Measurements from ENCODE around the gene CP.
"Not testable (repeated sequence)": the region's sequence is repeated elsewhere in the genome, so short reads cannot be mapped to it uniquely, and the experiment has no call there.

CP gene

GRCh38 chr3:149226776-149227175, 5.1 kb upstream of the CP start:
- DNase-seq: no peak

GRCh38 chr3:149224736-149225594, 3.3 kb upstream of the CP start:
- peak; percentile 30 for DNase-seq

GRCh38 chr3:149223461-149223820, 1.8 kb upstream of the CP start:
- no peak for DNase-seq

- not testable (repeated sequence) for DNase-seq
These were observed 2.1 kb downstream of the CP start for GRCh38 chr3:149219380-149220121.

GRCh38 chr3:149217347-149217746, 4.3 kb downstream of the CP start:
- no peak for DNase-seq

- DNase-seq: no peak
These were observed 5.3 kb downstream of the CP start for GRCh38 chr3:149216193-149216869.

- no peak for DNase-seq
These were observed 6.1 kb downstream of the CP start for GRCh38 chr3:149215515-149215914.

- DNase-seq: no peak
These were observed 6.9 kb downstream of the CP start for GRCh38 chr3:149214702-149215101.

- no peak for DNase-seq
These were observed 9.2 kb downstream of the CP start for GRCh38 chr3:149212386-149212785.

GRCh38 chr3:149209431-149209830, 12.2 kb downstream of the CP start:
- no peak for DNase-seq

GRCh38 chr3:149207475-149207874, 14.2 kb downstream of the CP start:
- DNase-seq: no peak

- DNase-seq: no peak
These were observed 17.1 kb downstream of the CP start for GRCh38 chr3:149204390-149204991.

GRCh38 chr3:149203758-149204157, 17.9 kb downstream of the CP start:
- no peak for DNase-seq

- DNase-seq: no peak
These were observed 22.2 kb downstream of the CP start for GRCh38 chr3:149199474-149199873.

GRCh38 chr3:149198611-149199010, 23.0 kb downstream of the CP start:
- no peak for DNase-seq

GRCh38 chr3:149197669-149198068, 24.0 kb downstream of the CP start:
- no peak for DNase-seq

- DNase-seq: not testable (repeated sequence)
These were observed 24.6 kb downstream of the CP start for GRCh38 chr3:149196805-149197592.

- no peak for DNase-seq
These were observed 26.4 kb downstream of the CP start for GRCh38 chr3:149195221-149195620.

- DNase-seq: no peak
These were observed 33.1 kb downstream of the CP start for GRCh38 chr3:149188494-149188893.

- DNase-seq: no peak
These were observed 34.9 kb downstream of the CP start for GRCh38 chr3:149186721-149187120.

- no peak for DNase-seq
These were observed 35.4 kb downstream of the CP start for GRCh38 chr3:149186219-149186618.

GRCh38 chr3:149181182-149181581, 40.4 kb downstream of the CP start:
- no peak for DNase-seq
